H9 (cell line): ENCODE results near the gene NLGN4X. TPM values are rescaled to one million over a fixed set of nuclear protein-coding genes. Genes with fewer than 3 reads are reported as not detected.

Source experiments
- DNase-seq: peaks from one replicate; pipeline ENCODE4 v3.0.0-alpha.2; 2017
- H2AFZ ChIP-seq: one replicate; pipeline ENCODE4 v1.6.1; 2013; ENCODE audit warnings: mild to moderate bottlenecking, low read length, control low read depth, moderate library complexity
- H2AK5ac ChIP-seq: 2 replicates; pipeline ENCODE4 v1.6.1; 2013; ENCODE audit warnings: low read length, control low read depth, mixed read lengths; ENCODE audit not compliant: insufficient read length
- H2BK120ac ChIP-seq: one replicate; pipeline ENCODE4 v1.6.1; 2013; ENCODE audit warnings: low read depth, mild to moderate bottlenecking, low read length, control low read depth, inconsistent platforms; ENCODE audit not compliant: poor library complexity, severe bottlenecking
- H2BK12ac ChIP-seq: 2 replicates; pipeline ENCODE4 v1.6.1; 2013; ENCODE audit warnings: low read length, control low read depth, mixed read lengths, low read depth; ENCODE audit not compliant: insufficient read length
- H2BK15ac ChIP-seq: 2 replicates; pipeline ENCODE4 v1.6.1; 2013; ENCODE audit warnings: low read depth, low read length, control low read depth
- H2BK20ac ChIP-seq: one replicate; pipeline ENCODE4 v1.6.1; 2013; ENCODE audit warnings: low read depth, mild to moderate bottlenecking, low read length, control low read depth, inconsistent platforms; ENCODE audit not compliant: poor library complexity, severe bottlenecking
- H2BK5ac ChIP-seq: 2 replicates; pipeline ENCODE4 v1.6.1; 2013; ENCODE audit warnings: low read length, control low read depth, mixed read lengths; ENCODE audit not compliant: insufficient read length
- H3K14ac ChIP-seq: 2 replicates; pipeline ENCODE4 v1.6.1; 2013; ENCODE audit warnings: low read length, control low read depth; ENCODE audit not compliant: insufficient read depth
- H3K18ac ChIP-seq: 2 replicates; pipeline ENCODE4 v1.6.1; 2013; ENCODE audit warnings: low read depth, mild to moderate bottlenecking, mixed read lengths, low read length, control low read depth; ENCODE audit not compliant: insufficient read length
- H3K23ac ChIP-seq: 2 replicates; pipeline ENCODE4 v1.6.1; 2013; ENCODE audit warnings: low read length, control low read depth, mixed read lengths, low read depth; ENCODE audit not compliant: insufficient read length
- H3K23me2 ChIP-seq: 2 replicates; pipeline ENCODE4 v1.6.1; 2013; ENCODE audit warnings: low read depth, mild to moderate bottlenecking, mixed read lengths, low read length, control low read depth; ENCODE audit not compliant: insufficient read length, poor library complexity, severe bottlenecking
- H3K27ac ChIP-seq: 2 replicates; pipeline ENCODE4 v1.5.1; 2013; ENCODE audit warnings: low read length, control low read depth, mixed read lengths, low read depth; ENCODE audit not compliant: insufficient read length
- H3K27me3 ChIP-seq: 2 replicates; pipeline ENCODE4 v1.6.1; 2013; ENCODE audit warnings: low read length, control low read depth, inconsistent platforms; ENCODE audit not compliant: insufficient read depth
- H3K4ac ChIP-seq: 2 replicates; pipeline ENCODE4 v1.6.1; 2013; ENCODE audit warnings: low read depth, mild to moderate bottlenecking, control low read depth, inconsistent platforms, low read length, moderate library complexity
- H3K4me1 ChIP-seq: 2 replicates; pipeline ENCODE4 v1.6.1; 2013; ENCODE audit warnings: low read length, control low read depth, inconsistent platforms; ENCODE audit not compliant: insufficient read depth
- H3K4me2 ChIP-seq: 2 replicates; pipeline ENCODE4 v1.6.1; 2013; ENCODE audit warnings: low read length, control low read depth, mixed read lengths; ENCODE audit not compliant: insufficient read length, insufficient read depth
- H3K56ac ChIP-seq: 2 replicates; pipeline ENCODE4 v1.6.1; 2013; ENCODE audit warnings: low read depth, mild to moderate bottlenecking, mixed read lengths, low read length, control low read depth; ENCODE audit not compliant: insufficient read length
- H3K79me1 ChIP-seq: 2 replicates; pipeline ENCODE4 v1.6.1; 2013; ENCODE audit warnings: low read depth, mild to moderate bottlenecking, moderate library complexity, low read length, control low read depth, inconsistent platforms; ENCODE audit not compliant: insufficient read depth, poor library complexity, severe bottlenecking
- H3K79me2 ChIP-seq: 2 replicates; pipeline ENCODE4 v1.6.1; 2013; ENCODE audit warnings: low read length, control low read depth, inconsistent platforms; ENCODE audit not compliant: insufficient read depth
- H3K9ac ChIP-seq: 2 replicates; pipeline ENCODE4 v1.6.1; 2013; ENCODE audit warnings: low read length, control low read depth, mixed read lengths; ENCODE audit not compliant: insufficient read length; ENCODE audit errors: extremely low read depth
- H3K9me3 ChIP-seq: one replicate; pipeline ENCODE4 v1.6.1; 2013; ENCODE audit warnings: low read depth, low read length, inconsistent platforms; ENCODE audit not compliant: control insufficient read depth
- H3T11ph ChIP-seq: one replicate; pipeline ENCODE4 v1.6.1; 2013; ENCODE audit warnings: mild to moderate bottlenecking, low read length, control low read depth, inconsistent platforms
- H4K20me1 ChIP-seq: one replicate; pipeline ENCODE4 v1.6.1; 2013; ENCODE audit not compliant: control insufficient read depth, insufficient read length, insufficient read depth
- H4K5ac ChIP-seq: 2 replicates; pipeline ENCODE4 v1.6.1; 2013; ENCODE audit warnings: low read depth, mild to moderate bottlenecking, mixed read lengths, low read length, control low read depth; ENCODE audit not compliant: insufficient read length
- H4K8ac ChIP-seq: replicated peaks from 2 replicates; pipeline ENCODE4 v1.6.1; 2013; ENCODE audit warnings: low read length, control low read depth, mixed read lengths, low read depth; ENCODE audit not compliant: insufficient read length
- H4K91ac ChIP-seq: 2 replicates; pipeline ENCODE4 v1.6.1; 2013; ENCODE audit warnings: low read depth, mild to moderate bottlenecking, moderate library complexity, mixed read lengths, low read length, control low read depth; ENCODE audit not compliant: insufficient read length
- H3K27ac Mint-ChIP-seq, 3 experiments: 2 replicates in 2 of 3; 3 replicates in 1 of 3; pipeline ENCODE4 v1.8.0; 2020 to 2021; ENCODE audit warnings: mixed read lengths in 3 of 3, mild to moderate bottlenecking in 1 of 3, moderate library complexity in 1 of 3
- H3K27me3 Mint-ChIP-seq: 2 replicates; pipeline ENCODE4 v1.8.0; 2021; ENCODE audit warnings: low read depth, mild to moderate bottlenecking, moderate library complexity, mixed read lengths
- H3K36me3 Mint-ChIP-seq, 3 experiments: 2 replicates in 2 of 3; 3 replicates in 1 of 3; pipeline ENCODE4 v1.8.0; 2020 to 2021; ENCODE audit warnings: low read depth in 3 of 3, mixed read lengths in 3 of 3; ENCODE audit not compliant: insufficient read depth in 1 of 3
- H3K4me1 Mint-ChIP-seq, 2 experiments: 2 replicates each; pipeline ENCODE4 v1.8.0; 2020; ENCODE audit warnings: mixed read lengths in 2 of 2
- H3K4me3 Mint-ChIP-seq, 2 experiments: 2 replicates in 1 of 2; 3 replicates in 1 of 2; pipeline ENCODE4 v1.8.0; 2020 to 2021; ENCODE audit warnings: mild to moderate bottlenecking in 2 of 2, mixed read lengths in 2 of 2, moderate library complexity in 1 of 2
- H3K9me3 Mint-ChIP-seq, 2 experiments: 2 replicates in 1 of 2; 3 replicates in 1 of 2; pipeline ENCODE4 v1.8.0; 2020; ENCODE audit warnings: mild to moderate bottlenecking in 2 of 2, mixed read lengths in 2 of 2, moderate library complexity in 1 of 2
- CTCF ChIP-seq: fragments of 200-600 bp; sonication (generic); conservative IDR thresholded peaks from 3 replicates; pipeline ENCODE4 v1.8.0; 2021; ENCODE audit warnings: antibody characterized with exemption, mild to moderate bottlenecking
- WGBS: extraction: QIAGEN DNeasy Blood & Tissue Kit; methylation state at CpG from one replicate; pipeline ENCODE4 v1.1.7; 2013; ENCODE audit warnings: missing lambda C conversion rate, low lambda C conversion rate, mixed read lengths; ENCODE audit not compliant: insufficient read length; ENCODE audit errors: extremely low coverage; 5-methylcytosine and 5-hydroxymethylcytosine counted together
- total RNA-seq: library from RNA; stranded (reverse); gene quantifications from 2 replicates; pipeline ENCODE4 v1.2.1, GENCODE V29; 2021

The NLGN4X gene
- total RNA-seq, 1 experiment from 2014 or later: 111 TPM

GRCh38 chrX:5991393-5991792 lies 237.3 kb downstream of the NLGN4X start:
- no peaks in the 10 kb centered on the region for H3K9me3 Mint-ChIP-seq
- H3K79me2 ChIP-seq: peaks cover 19% of the 10 kb centered on the region; the same call in 1 of the 2 replicates
- DNase-seq: no peak

More at GRCh38 chrX:5991393-5991792, 237.3 kb downstream of the NLGN4X start:
- H2BK120ac ChIP-seq: no peak overlapping the region
- no peak overlapping the region for H3T11ph ChIP-seq
- H3K56ac ChIP-seq: no peak overlapping the region
- H2AK5ac ChIP-seq: no peak overlapping the region
- H2BK15ac ChIP-seq: no peak overlapping the region
- no peak overlapping the region for H4K8ac ChIP-seq
- no peaks in the 10 kb centered on the region for H3K4me1 ChIP-seq
- H3K27ac ChIP-seq: no peak overlapping the region
- Mint-ChIP-seq H3K27ac (no peak overlapping the region), H3K4me3 (no peak overlapping the region), H3K27me3 (no peaks in the 10 kb centered on the region), H3K36me3 (peaks cover 4 to 11% (median 8%) of the 10 kb centered on the region in 3 experiments; a peak in 5 of 7 replicates), H3K4me1 (peaks cover 28 to 30% of the 10 kb centered on the region in 2 experiments)
- no peak for TF ChIP-seq CTCF
- peaks cover 3% of the 10 kb centered on the region for H3K79me1 ChIP-seq
- H3K14ac ChIP-seq: no peak overlapping the region
- H3K4me2 ChIP-seq: no peak overlapping the region
- H4K20me1 ChIP-seq: no peaks in the 10 kb centered on the region
- H3K9ac ChIP-seq: no peak overlapping the region
- no peak overlapping the region for H2BK12ac ChIP-seq
- no peak overlapping the region for H2BK20ac ChIP-seq
- no CpG with 5 or more reads among the region's 3 CpGs for WGBS
- no peaks in the 10 kb centered on the region for H3K23me2 ChIP-seq
- no peaks in the 10 kb centered on the region for H3K9me3 ChIP-seq
- H2BK5ac ChIP-seq: no peak overlapping the region
- no peak overlapping the region for H2AFZ ChIP-seq
- H3K18ac ChIP-seq: no peak overlapping the region
- no peak overlapping the region for H4K5ac ChIP-seq
- no peak overlapping the region for H4K91ac ChIP-seq
- H3K4ac ChIP-seq: no peak overlapping the region
- H3K27me3 ChIP-seq: no peaks in the 10 kb centered on the region
- H3K23ac ChIP-seq: no peak overlapping the region
